ENCODE measurements around the gene IFT27.
"Not testable (repeated sequence)": the region's sequence is repeated elsewhere in the genome, so short reads cannot be mapped to it uniquely, and the experiment has no call there.

IFT27 gene

GRCh38 chr22:36745301-36745995, 30.5 kb downstream of the IFT27 start:
- in situ Hi-C loops (cut with MboI; ENCODE audit: low sequenced_read_pairs), result no loop called here

GRCh38 chr22:36744791-36745190, 31.1 kb downstream of the IFT27 start:
- in situ Hi-C loops (cut with MboI; ENCODE audit: low sequenced_read_pairs), result no loop called here

GRCh38 chr22:36744413-36744765, 31.5 kb downstream of the IFT27 start:
- in situ Hi-C loops (cut with MboI; ENCODE audit: low sequenced_read_pairs), result no loop called here

GRCh38 chr22:36743591-36744412, 32.1 kb downstream of the IFT27 start:
- in situ Hi-C loops (cut with MboI; ENCODE audit: low sequenced_read_pairs), result no loop called here

- in situ Hi-C loops (cut with MboI; ENCODE audit: low sequenced_read_pairs), result no loop called here
Observed at GRCh38 chr22:36743011-36743410, 32.9 kb downstream of the IFT27 start.

- in situ Hi-C loops (cut with MboI; ENCODE audit: low sequenced_read_pairs), result no loop called here
Observed at GRCh38 chr22:36741968-36742367, 34.0 kb downstream of the IFT27 start.

- in situ Hi-C loops (cut with MboI; ENCODE audit: low sequenced_read_pairs), result no loop called here
Observed at GRCh38 chr22:36741204-36741793, 34.6 kb downstream of the IFT27 start.

GRCh38 chr22:36740716-36741115, 35.2 kb downstream of the IFT27 start:
- in situ Hi-C loops (cut with MboI; ENCODE audit: low sequenced_read_pairs), result no loop called here

- in situ Hi-C loops (cut with MboI; ENCODE audit: low sequenced_read_pairs), result no loop called here
Observed at GRCh38 chr22:36739185-36739584, 36.7 kb downstream of the IFT27 start.

GRCh38 chr22:36738416-36739020, 37.4 kb downstream of the IFT27 start:
- in situ Hi-C loops (cut with MboI; ENCODE audit: low sequenced_read_pairs), result no loop called here

- in situ Hi-C loops (cut with MboI; ENCODE audit: low sequenced_read_pairs), result no loop called here
Observed at GRCh38 chr22:36737776-36738175, 38.1 kb downstream of the IFT27 start.

GRCh38 chr22:36736701-36737320, 39.1 kb downstream of the IFT27 start:
- in situ Hi-C loops (cut with MboI; ENCODE audit: low sequenced_read_pairs), result no loop called here

GRCh38 chr22:36734171-36735058, 41.5 kb downstream of the IFT27 start:
- in situ Hi-C loops (cut with MboI; ENCODE audit: low sequenced_read_pairs), result no loop called here

GRCh38 chr22:36733271-36733670, 42.6 kb downstream of the IFT27 start:
- in situ Hi-C loops (cut with MboI; ENCODE audit: low sequenced_read_pairs), result no loop called here

GRCh38 chr22:36732609-36733008, 43.3 kb downstream of the IFT27 start:
- in situ Hi-C loops (cut with MboI; ENCODE audit: low sequenced_read_pairs), result no loop called here

- in situ Hi-C loops (cut with MboI; ENCODE audit: low sequenced_read_pairs), result no loop called here
Observed at GRCh38 chr22:36731916-36732315, 44.0 kb downstream of the IFT27 start.

- in situ Hi-C loops (cut with MboI; ENCODE audit: low sequenced_read_pairs), result not testable (repeated sequence)
Observed at GRCh38 chr22:36731321-36731720, 44.6 kb downstream of the IFT27 start.

GRCh38 chr22:36730176-36730858, 45.6 kb downstream of the IFT27 start:
- in situ Hi-C loops (cut with MboI; ENCODE audit: low sequenced_read_pairs), result no loop called here

GRCh38 chr22:36729321-36729720, 46.6 kb downstream of the IFT27 start:
- in situ Hi-C loops (cut with MboI; ENCODE audit: low sequenced_read_pairs), result no loop called here

- in situ Hi-C loops (cut with MboI; ENCODE audit: low sequenced_read_pairs), result no loop called here
Observed at GRCh38 chr22:36728505-36728904, 47.4 kb downstream of the IFT27 start.
